HEK293 (cell line): ENCODE results near the gene PMFBP1.

Source experiments
- CTCF ChIA-PET: fragments of 350-600 bp; formaldehyde crosslinking; extraction: SDS; loops from one replicate; lab custom pipeline; 2021; ENCODE audit warnings: antibody characterized with exemption; lab: Yijun Ruan, JAX
- POLR2A ChIA-PET: fragments of 300-600 bp; formaldehyde crosslinking; extraction: SDS; loops from one replicate; lab custom pipeline; 2020; ENCODE audit warnings: antibody characterized with exemption, inconsistent platforms; lab: Yijun Ruan, JAX
- H3K27ac ChIP-seq: fragments of 200-500 bp; sonication (Bioruptor generic); 2 replicates; pipeline ENCODE4 v1.5.1; 2014; ENCODE audit warnings: low read depth, low read length, control low read depth, inconsistent platforms; ENCODE audit errors: extremely low read depth
- H3K36me3 ChIP-seq, 2 experiments: fragments of 200-500 bp in 1 of 2; sonication (Bioruptor generic) in 1 of 2; 1 replicate in 1 of 2; 2 replicates in 1 of 2; pipeline ENCODE4 v1.5.1; 2014 to 2017; ENCODE audit warnings: inconsistent platforms in 2 of 2, low read length in 2 of 2; ENCODE audit not compliant: control insufficient read depth in 2 of 2, insufficient read depth in 1 of 2
- H3K4me1 ChIP-seq: fragments of 200-500 bp; sonication (Bioruptor generic); 2 replicates; pipeline ENCODE4 v1.5.1; 2014; ENCODE audit warnings: mild to moderate bottlenecking, low read length, inconsistent platforms; ENCODE audit not compliant: control insufficient read depth, insufficient read depth
- H3K4me3 ChIP-seq: 2 replicates; pipeline ENCODE4 v1.5.1; 2011; ENCODE audit warnings: low read depth, mild to moderate bottlenecking, control low read depth, low read length, moderate library complexity
- H3K9me3 ChIP-seq: fragments of 200-500 bp; sonication (Bioruptor generic); 2 replicates; pipeline ENCODE4 v1.5.1; 2014; ENCODE audit warnings: low read depth, low read length, inconsistent platforms; ENCODE audit not compliant: control insufficient read depth, insufficient read depth
- BCL11B ChIP-seq: fragments of 450-650 bp; formaldehyde crosslinking; IDR thresholded peaks from 2 replicates; pipeline ENCODE4 v1.5.1; 2016; ENCODE audit warnings: low read depth, missing biosample characterization, missing genetic modification characterization
- KLF7 ChIP-seq: fragments of 450-650 bp; formaldehyde crosslinking; IDR thresholded peaks from 2 replicates; pipeline ENCODE4 v1.5.1; 2016; ENCODE audit warnings: missing biosample characterization, missing genetic modification characterization, borderline replicate concordance
- KLF9 ChIP-seq: fragments of 450-650 bp; formaldehyde crosslinking; IDR thresholded peaks from 2 replicates; pipeline ENCODE4 v1.5.1; 2016; ENCODE audit warnings: missing biosample characterization, missing genetic modification characterization, low read depth
- RBAK ChIP-seq: fragments of 450-650 bp; formaldehyde crosslinking; IDR thresholded peaks from 2 replicates; pipeline ENCODE4 v1.5.1; 2016; ENCODE audit warnings: missing biosample characterization, missing genetic modification characterization
- SP2 ChIP-seq: fragments of 450-650 bp; formaldehyde crosslinking; IDR thresholded peaks from 2 replicates; pipeline ENCODE4 v1.5.1; 2016; ENCODE audit warnings: missing biosample characterization, missing genetic modification characterization
- YY1 ChIP-seq: fragments of 450-650 bp; formaldehyde crosslinking; IDR thresholded peaks from 2 replicates; pipeline ENCODE4 v1.5.1; 2018; ENCODE audit warnings: missing biosample characterization, missing genetic modification characterization
- YY2 ChIP-seq: fragments of 450-650 bp; formaldehyde crosslinking; IDR thresholded peaks from 2 replicates; pipeline ENCODE4 v1.5.1; 2016; ENCODE audit warnings: missing biosample characterization, missing genetic modification characterization
- ZBTB48 ChIP-seq: fragments of 450-650 bp; formaldehyde crosslinking; IDR thresholded peaks from 2 replicates; pipeline ENCODE4 v1.5.1; 2016; ENCODE audit warnings: missing biosample characterization, missing genetic modification characterization
- ZBTB8A ChIP-seq: fragments of 450-650 bp; formaldehyde crosslinking; IDR thresholded peaks from 2 replicates; pipeline ENCODE4 v1.5.1; 2016; ENCODE audit warnings: missing biosample characterization, missing genetic modification characterization
- ZNF112 ChIP-seq: fragments of 450-650 bp; formaldehyde crosslinking; IDR thresholded peaks from 2 replicates; pipeline ENCODE4 v1.5.0; 2017; ENCODE audit warnings: missing biosample characterization, missing genetic modification characterization
- ZNF133 ChIP-seq: fragments of 450-650 bp; formaldehyde crosslinking; IDR thresholded peaks from 2 replicates; pipeline ENCODE4 v1.5.1; 2016; ENCODE audit warnings: missing biosample characterization, missing genetic modification characterization
- ZNF140 ChIP-seq: fragments of 450-650 bp; formaldehyde crosslinking; IDR thresholded peaks from 2 replicates; pipeline ENCODE4 v1.5.1; 2016; ENCODE audit warnings: missing biosample characterization, missing genetic modification characterization
- ZNF302 ChIP-seq: fragments of 450-650 bp; formaldehyde crosslinking; IDR thresholded peaks from 2 replicates; pipeline ENCODE4 v1.5.1; 2016; ENCODE audit warnings: missing biosample characterization, missing genetic modification characterization, low read depth
- ZNF416 ChIP-seq: fragments of 450-650 bp; formaldehyde crosslinking; IDR thresholded peaks from 2 replicates; pipeline ENCODE4 v1.5.1; 2016; ENCODE audit warnings: missing biosample characterization, missing genetic modification characterization
- ZNF473 ChIP-seq: fragments of 450-650 bp; formaldehyde crosslinking; IDR thresholded peaks from 2 replicates; pipeline ENCODE4 v1.5.1; 2017; ENCODE audit warnings: missing biosample characterization, missing genetic modification characterization
- ZNF529 ChIP-seq: fragments of 450-650 bp; formaldehyde crosslinking; IDR thresholded peaks from 2 replicates; pipeline ENCODE4 v1.5.1; 2017; ENCODE audit warnings: missing genetic modification characterization, missing biosample characterization; ENCODE audit not compliant: insufficient replicate concordance
- ZNF555 ChIP-seq: fragments of 450-650 bp; formaldehyde crosslinking; conservative IDR thresholded peaks from 2 replicates; pipeline ENCODE4 v1.5.1; 2017; ENCODE audit warnings: missing biosample characterization, mild to moderate bottlenecking, missing genetic modification characterization, inconsistent platforms
- ZNF558 ChIP-seq: fragments of 450-650 bp; formaldehyde crosslinking; IDR thresholded peaks from 2 replicates; pipeline ENCODE4 v1.5.1; 2016; ENCODE audit warnings: missing biosample characterization, missing genetic modification characterization
- ZNF571 ChIP-seq: fragments of 450-650 bp; formaldehyde crosslinking; IDR thresholded peaks from 2 replicates; pipeline ENCODE4 v1.5.0; 2017; ENCODE audit warnings: missing biosample characterization, missing genetic modification characterization
- ZNF596 ChIP-seq: fragments of 450-650 bp; IDR thresholded peaks from 2 replicates; pipeline ENCODE4 v1.5.0; 2018; ENCODE audit warnings: missing biosample characterization, mild to moderate bottlenecking, missing genetic modification characterization, moderate library complexity
- ZNF654 ChIP-seq: fragments of 450-650 bp; formaldehyde crosslinking; IDR thresholded peaks from 2 replicates; pipeline ENCODE4 v1.5.1; 2016; ENCODE audit warnings: low read depth, missing biosample characterization, missing genetic modification characterization
- ZNF792 ChIP-seq: fragments of 450-650 bp; formaldehyde crosslinking; IDR thresholded peaks from 2 replicates; pipeline ENCODE4 v1.5.1; 2016; ENCODE audit warnings: missing biosample characterization, missing genetic modification characterization
- TF ChIP-seq, protein P1 (sequence below): sonication (generic); formaldehyde crosslinking; IDR thresholded peaks from 2 replicates; pipeline ENCODE4 v1.8.1; 2022; ENCODE audit warnings: mild to moderate bottlenecking, moderate library complexity, missing genetic modification reagents
- TF ChIP-seq, protein P2 (sequence below): fragments of 450-650 bp; formaldehyde crosslinking; IDR thresholded peaks from 2 replicates; pipeline ENCODE4 v1.5.1; 2016; ENCODE audit warnings: missing biosample characterization, missing genetic modification characterization
- TF ChIP-seq, protein P3 (sequence below): fragments of 450-650 bp; formaldehyde crosslinking; IDR thresholded peaks from 2 replicates; pipeline ENCODE4 v1.5.1; 2016; ENCODE audit warnings: missing biosample characterization, missing genetic modification characterization

Gene PMFBP1

DNA sequence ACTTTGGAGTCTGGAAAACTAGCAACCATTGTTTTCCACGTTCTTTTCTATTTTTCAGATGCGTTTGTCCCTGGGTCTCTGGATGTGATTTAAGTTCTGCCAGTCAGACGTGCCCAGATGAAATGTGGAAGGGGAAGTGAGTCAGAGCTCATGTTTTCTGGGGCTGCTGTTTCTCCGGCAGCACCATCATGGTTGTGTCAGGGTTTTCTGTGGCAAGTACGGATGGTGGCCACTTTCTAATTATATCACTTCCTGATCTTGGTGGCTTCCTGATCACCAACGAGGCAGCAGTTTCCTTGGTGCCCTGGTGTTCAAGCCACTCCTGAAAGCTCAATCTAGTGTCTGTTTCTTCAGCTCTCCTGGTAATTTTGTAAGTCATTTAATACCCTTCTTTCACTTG is 31.4 kb upstream of the PMFBP1 start:
- Histone ChIP-seq H3K27ac (no peak overlapping the region), H3K36me3 (no peaks in the 10 kb centered on the region), H3K4me1 (no peaks in the 10 kb centered on the region), H3K9me3 (no peaks in the 10 kb centered on the region), H3K4me3 (no peak overlapping the region)
- ChIA-PET POLR2A (no interaction called here), CTCF (no interaction called here)
- TF ChIP-seq, protein P1, sequence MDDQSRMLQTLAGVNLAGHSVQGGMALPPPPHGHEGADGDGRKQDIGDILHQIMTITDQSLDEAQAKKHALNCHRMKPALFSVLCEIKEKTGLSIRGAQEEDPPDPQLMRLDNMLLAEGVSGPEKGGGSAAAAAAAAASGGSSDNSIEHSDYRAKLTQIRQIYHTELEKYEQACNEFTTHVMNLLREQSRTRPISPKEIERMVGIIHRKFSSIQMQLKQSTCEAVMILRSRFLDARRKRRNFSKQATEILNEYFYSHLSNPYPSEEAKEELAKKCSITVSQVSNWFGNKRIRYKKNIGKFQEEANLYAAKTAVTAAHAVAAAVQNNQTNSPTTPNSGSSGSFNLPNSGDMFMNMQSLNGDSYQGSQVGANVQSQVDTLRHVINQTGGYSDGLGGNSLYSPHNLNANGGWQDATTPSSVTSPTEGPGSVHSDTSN = no peak
- no peak for TF ChIP-seq SP2 (tag by site-specific recombination)
- TF ChIP-seq ZNF140 = no peak
- TF ChIP-seq BCL11B = no peak
- no peak for TF ChIP-seq ZNF555 (tag by site-specific recombination)
- TF ChIP-seq ZNF112 = no peak
- no peak for TF ChIP-seq ZNF416
- no peak for TF ChIP-seq YY1 (tag by site-specific recombination)
- no peak for TF ChIP-seq KLF7 (tag by site-specific recombination)

DNA sequence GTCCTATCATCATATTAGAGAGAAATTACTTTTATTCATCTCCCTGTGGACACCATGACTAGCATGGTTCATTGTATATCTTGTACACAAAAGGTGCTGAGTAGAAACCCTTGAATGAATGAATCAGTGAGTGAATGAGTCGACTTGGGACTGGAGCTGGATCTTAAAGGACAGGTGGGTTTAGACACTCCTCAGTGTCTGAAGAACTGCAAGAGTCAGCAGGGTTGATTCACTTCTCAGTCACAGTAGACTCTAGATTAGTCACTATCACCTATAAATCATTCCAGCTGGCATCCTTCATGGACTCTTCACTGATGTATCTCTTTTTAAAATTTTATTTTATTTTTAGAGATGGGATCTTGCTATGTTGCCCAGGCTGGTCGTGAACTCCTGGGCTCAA is 30.1 kb upstream of the PMFBP1 start:
- Histone ChIP-seq H3K4me1 (no peaks in the 10 kb centered on the region), H3K36me3 (no peaks in the 10 kb centered on the region), H3K4me3 (no peak overlapping the region), H3K9me3 (no peaks in the 10 kb centered on the region), H3K27ac (no peak overlapping the region)
- POLR2A ChIA-PET = no interaction called here
- TF ChIP-seq ZNF558 (tag by site-specific recombination) = no peak
- TF ChIP-seq BCL11B = no peak
- TF ChIP-seq ZNF654 (tag by site-specific recombination) = no peak
- TF ChIP-seq ZNF133 (tag by site-specific recombination) = no peak
- CTCF ChIA-PET = no interaction called here

DNA sequence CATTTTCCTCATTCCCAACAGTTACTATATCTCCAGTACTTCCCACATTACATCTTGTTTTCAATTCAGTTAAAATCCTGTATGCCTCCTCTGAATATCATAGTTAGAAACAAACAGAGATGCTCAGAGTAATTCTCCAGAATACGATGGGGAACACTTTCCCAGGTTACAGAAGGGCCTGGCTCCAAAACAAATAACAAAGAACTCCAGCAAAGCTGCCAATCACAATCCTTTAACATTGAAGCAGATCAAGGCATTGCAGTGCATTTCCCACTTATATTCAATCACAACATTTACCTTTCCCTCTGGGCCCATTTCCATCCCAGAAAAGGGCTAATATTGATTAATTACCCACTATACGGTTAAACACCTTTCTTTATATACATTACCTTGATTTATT is 29.4 kb upstream of the PMFBP1 start:
- Histone ChIP-seq H3K27ac (no peak overlapping the region), H3K36me3 (no peaks in the 10 kb centered on the region), H3K9me3 (no peaks in the 10 kb centered on the region), H3K4me3 (no peak overlapping the region), H3K4me1 (no peaks in the 10 kb centered on the region)
- ChIA-PET CTCF (no interaction called here), POLR2A (no interaction called here)
- no peak for TF ChIP-seq SP2 (tag by site-specific recombination)
- TF ChIP-seq ZNF571 (tag by site-specific recombination) = no peak
- TF ChIP-seq, protein P2, sequence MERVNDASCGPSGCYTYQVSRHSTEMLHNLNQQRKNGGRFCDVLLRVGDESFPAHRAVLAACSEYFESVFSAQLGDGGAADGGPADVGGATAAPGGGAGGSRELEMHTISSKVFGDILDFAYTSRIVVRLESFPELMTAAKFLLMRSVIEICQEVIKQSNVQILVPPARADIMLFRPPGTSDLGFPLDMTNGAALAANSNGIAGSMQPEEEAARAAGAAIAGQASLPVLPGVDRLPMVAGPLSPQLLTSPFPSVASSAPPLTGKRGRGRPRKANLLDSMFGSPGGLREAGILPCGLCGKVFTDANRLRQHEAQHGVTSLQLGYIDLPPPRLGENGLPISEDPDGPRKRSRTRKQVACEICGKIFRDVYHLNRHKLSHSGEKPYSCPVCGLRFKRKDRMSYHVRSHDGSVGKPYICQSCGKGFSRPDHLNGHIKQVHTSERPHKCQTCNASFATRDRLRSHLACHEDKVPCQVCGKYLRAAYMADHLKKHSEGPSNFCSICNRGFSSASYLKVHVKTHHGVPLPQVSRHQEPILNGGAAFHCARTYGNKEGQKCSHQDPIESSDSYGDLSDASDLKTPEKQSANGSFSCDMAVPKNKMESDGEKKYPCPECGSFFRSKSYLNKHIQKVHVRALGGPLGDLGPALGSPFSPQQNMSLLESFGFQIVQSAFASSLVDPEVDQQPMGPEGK = no peak
- no peak for TF ChIP-seq ZNF473 (tag by site-specific recombination)
- no peak for TF ChIP-seq ZBTB48 (tag by site-specific recombination)
- no peak for TF ChIP-seq RBAK (tag by site-specific recombination)
- no peak for TF ChIP-seq ZNF596 (tag by site-specific recombination)
- no peak for TF ChIP-seq ZNF529 (tag by site-specific recombination)
- TF ChIP-seq ZNF792 = no peak
- no peak for TF ChIP-seq YY2
- TF ChIP-seq BCL11B = no peak
- TF ChIP-seq, protein P3, sequence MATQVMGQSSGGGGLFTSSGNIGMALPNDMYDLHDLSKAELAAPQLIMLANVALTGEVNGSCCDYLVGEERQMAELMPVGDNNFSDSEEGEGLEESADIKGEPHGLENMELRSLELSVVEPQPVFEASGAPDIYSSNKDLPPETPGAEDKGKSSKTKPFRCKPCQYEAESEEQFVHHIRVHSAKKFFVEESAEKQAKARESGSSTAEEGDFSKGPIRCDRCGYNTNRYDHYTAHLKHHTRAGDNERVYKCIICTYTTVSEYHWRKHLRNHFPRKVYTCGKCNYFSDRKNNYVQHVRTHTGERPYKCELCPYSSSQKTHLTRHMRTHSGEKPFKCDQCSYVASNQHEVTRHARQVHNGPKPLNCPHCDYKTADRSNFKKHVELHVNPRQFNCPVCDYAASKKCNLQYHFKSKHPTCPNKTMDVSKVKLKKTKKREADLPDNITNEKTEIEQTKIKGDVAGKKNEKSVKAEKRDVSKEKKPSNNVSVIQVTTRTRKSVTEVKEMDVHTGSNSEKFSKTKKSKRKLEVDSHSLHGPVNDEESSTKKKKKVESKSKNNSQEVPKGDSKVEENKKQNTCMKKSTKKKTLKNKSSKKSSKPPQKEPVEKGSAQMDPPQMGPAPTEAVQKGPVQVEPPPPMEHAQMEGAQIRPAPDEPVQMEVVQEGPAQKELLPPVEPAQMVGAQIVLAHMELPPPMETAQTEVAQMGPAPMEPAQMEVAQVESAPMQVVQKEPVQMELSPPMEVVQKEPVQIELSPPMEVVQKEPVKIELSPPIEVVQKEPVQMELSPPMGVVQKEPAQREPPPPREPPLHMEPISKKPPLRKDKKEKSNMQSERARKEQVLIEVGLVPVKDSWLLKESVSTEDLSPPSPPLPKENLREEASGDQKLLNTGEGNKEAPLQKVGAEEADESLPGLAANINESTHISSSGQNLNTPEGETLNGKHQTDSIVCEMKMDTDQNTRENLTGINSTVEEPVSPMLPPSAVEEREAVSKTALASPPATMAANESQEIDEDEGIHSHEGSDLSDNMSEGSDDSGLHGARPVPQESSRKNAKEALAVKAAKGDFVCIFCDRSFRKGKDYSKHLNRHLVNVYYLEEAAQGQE (tag by site-specific recombination) = no peak
- no peak for TF ChIP-seq ZBTB8A (tag by site-specific recombination)
- TF ChIP-seq ZNF302 (tag by site-specific recombination) = no peak
- no peak for TF ChIP-seq KLF9 (tag by site-specific recombination)
